Measurements from ENCODE around the gene HPS4. TPM values are rescaled to one million over a fixed set of nuclear protein-coding genes. Genes with fewer than 3 reads are reported as not detected.
"Not testable (repeated sequence)": the region's sequence is repeated elsewhere in the genome, so short reads cannot be mapped to it uniquely, and the experiment has no call there.

Gene HPS4
- 10 to 100 TPM in 5 of 9 donors, 1 to 10 TPM in 4; 6.9 to 15.0 (median 10.3) TPM for total RNA-seq
- 1 to 10 TPM; 6.2 to 7.2 TPM for polyA plus RNA-seq
- long read RNA-seq, donor 1, partial matches to known transcripts: 5 of 9 reads
- long read RNA-seq, donor 1, other reads (novel, unspliced or antisense): 2 of 9 reads
- long read RNA-seq, donor 2, full-length matches to known transcripts: 7 of 39 reads
- long read RNA-seq, donor 2, partial matches to known transcripts: 11 of 39 reads
- long read RNA-seq, donor 2, other reads (novel, unspliced or antisense): 21 of 39 reads
- long read RNA-seq, donor 3, full-length matches to known transcripts: 2 of 7 reads
- long read RNA-seq, donor 3, partial matches to known transcripts: 3 of 7 reads
- long read RNA-seq, donor 3, other reads (novel, unspliced or antisense): 2 of 7 reads

DNA sequence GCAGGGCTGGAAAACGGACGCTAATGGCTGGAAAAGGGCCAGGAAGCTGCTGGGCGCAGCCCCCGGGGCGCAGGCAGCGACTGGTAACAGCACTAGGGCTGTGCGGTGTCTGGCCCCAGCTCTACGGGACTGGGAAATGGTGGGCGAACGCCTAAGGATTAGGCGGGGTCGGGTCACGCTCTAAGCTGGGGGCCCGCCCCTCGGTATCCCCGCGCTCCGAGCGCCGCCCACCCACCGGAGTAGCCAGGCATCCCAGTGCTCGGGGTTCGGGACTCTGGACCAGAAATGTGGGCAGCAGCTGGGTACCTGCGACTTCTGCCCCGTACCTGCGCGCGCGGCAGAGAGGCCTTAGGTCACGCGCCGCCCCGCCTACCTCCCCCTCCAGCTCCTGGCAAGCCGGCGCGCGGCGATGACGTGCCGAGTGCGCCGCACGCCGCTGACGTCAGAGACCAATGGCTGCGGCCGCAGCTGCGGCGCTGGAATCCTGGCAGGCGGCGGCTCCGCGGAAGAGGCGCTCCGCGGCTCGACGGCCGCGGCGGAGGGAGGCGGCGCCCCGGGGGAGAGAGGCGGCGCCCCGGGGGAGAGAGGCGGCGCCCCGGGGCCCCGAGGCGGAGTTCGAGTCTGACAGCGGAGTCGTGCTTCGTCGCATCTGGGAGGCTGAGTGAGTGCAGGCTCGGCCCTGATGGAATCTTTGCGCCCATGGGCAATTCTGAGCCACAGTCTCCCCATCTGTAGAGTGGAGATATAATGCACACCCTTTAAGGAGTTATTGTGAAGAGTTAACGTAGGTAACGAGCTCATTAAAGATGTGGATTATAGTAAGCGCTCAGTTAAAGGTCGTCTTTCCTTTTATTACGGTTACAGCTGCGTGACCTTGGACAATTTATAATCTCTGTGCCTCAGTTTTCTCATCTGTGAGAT lies at the start of gene HPS4, which contains the start of gene SRRD:
Gene HPS4, minus strand, starts transcription at position 345 of the 921 bp plus-strand sequence. CDS start 2,021 bp downstream, outside the sequence.
Gene SRRD, plus strand, starts transcription at position 439 of the 921 bp plus-strand sequence. Its CDS starts 14 bp downstream, at position 453.
- DNase-seq (peak; percentile 88 to 95 (median 91)), ATAC-seq (peak; percentile 65 to 96 (median 96))
- 1 to 2% (median 1%) methylated on average over 20 to 85 of the region's 85 CpGs for WGBS, 4 donors
- TF ChIP-seq POLR2A (IDR thresholded peaks at IDR 0.05): peak; percentile 8 to 79
- TF ChIP-seq, protein P1, sequence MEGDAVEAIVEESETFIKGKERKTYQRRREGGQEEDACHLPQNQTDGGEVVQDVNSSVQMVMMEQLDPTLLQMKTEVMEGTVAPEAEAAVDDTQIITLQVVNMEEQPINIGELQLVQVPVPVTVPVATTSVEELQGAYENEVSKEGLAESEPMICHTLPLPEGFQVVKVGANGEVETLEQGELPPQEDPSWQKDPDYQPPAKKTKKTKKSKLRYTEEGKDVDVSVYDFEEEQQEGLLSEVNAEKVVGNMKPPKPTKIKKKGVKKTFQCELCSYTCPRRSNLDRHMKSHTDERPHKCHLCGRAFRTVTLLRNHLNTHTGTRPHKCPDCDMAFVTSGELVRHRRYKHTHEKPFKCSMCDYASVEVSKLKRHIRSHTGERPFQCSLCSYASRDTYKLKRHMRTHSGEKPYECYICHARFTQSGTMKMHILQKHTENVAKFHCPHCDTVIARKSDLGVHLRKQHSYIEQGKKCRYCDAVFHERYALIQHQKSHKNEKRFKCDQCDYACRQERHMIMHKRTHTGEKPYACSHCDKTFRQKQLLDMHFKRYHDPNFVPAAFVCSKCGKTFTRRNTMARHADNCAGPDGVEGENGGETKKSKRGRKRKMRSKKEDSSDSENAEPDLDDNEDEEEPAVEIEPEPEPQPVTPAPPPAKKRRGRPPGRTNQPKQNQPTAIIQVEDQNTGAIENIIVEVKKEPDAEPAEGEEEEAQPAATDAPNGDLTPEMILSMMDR (IDR thresholded peaks at IDR 0.05): no peak
- H3K27ac ChIP-seq: peak within 1 kb of the TSS; percentile 85 to 98 (median 90)
- intact Hi-C loops (cut with DNase I): no loop called here
- H3K36me3 ChIP-seq: peaks cover 0 to 42% (median 22%) of the 10 kb centered on the region in 9 donors
- peak within 1 kb of the TSS; percentile 64 to 100 (median 86) for H3K4me3 ChIP-seq
- no peaks in the 10 kb centered on the region for H3K9me3 ChIP-seq
- H3K4me1 ChIP-seq: peaks cover 9 to 64% (median 50%) of the 10 kb centered on the region in 12 donors
- no peaks in the 10 kb centered on the region for H3K27me3 ChIP-seq

DNA sequence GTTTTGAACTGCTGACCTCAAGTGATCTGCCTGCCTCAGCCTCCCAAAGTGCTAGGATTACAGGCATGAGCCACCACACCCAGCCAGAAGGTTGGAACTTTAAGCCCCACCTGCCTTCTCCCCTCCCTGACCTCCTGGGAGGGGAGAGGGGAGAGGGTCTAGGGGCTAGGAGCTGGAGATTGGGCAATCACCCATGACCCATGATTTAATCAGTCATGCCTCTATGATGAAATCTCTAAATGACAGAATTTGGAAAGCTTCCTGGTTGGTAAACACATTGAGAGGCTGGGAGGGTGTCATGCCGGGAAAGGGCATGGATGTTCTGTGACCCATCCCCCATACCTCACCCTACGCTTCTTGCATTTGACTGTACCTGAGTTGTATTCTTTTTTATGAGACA lies 45.8 kb upstream of the HPS4 start:
- no peak for DNase-seq
- 59 to 77% (median 73%) methylated on average over 2 of the region's 2 CpGs for WGBS, 4 donors
- peaks cover 0 to 38% (median 13%) of the 10 kb centered on the region in 12 donors for H3K4me1 ChIP-seq
- peak overlapping the region in 4 of 12 donors; percentile 60 to 87 (median 81) for H3K27ac ChIP-seq
- H3K4me3 ChIP-seq: no peak overlapping the region
- H3K36me3 ChIP-seq: peaks cover 0 to 97% (median 62%) of the 10 kb centered on the region in 9 donors
- TF ChIP-seq, protein P1 (IDR thresholded peaks at IDR 0.05): no peak
- TF ChIP-seq POLR2A (IDR thresholded peaks at IDR 0.05): no peak
- ATAC-seq: peak in 1 of 4 donors; percentile 16
- H3K9me3 ChIP-seq: no peaks in the 10 kb centered on the region
- H3K27me3 ChIP-seq: no peaks in the 10 kb centered on the region
- intact Hi-C loops (cut with DNase I): no loop called here

DNA sequence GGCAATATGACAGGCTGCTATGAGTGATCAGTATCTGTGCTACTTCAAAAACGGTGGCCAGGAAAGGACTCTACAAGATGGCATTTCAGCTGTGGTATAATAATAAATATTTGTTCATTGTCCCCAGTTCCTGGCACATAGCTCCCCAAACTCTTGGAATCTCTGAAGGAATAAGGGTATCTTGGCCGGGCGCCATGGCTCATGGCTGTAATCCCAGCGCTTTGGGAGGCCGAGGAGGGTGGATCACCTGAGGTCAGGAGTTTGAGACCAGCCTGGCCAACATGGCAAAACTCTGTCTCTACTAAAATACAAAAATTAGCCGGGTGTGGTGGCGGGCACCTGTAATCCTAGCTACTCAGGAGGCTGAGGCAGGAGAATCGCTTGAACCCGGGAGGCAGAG lies 44.9 kb upstream of the HPS4 start:
- DNase-seq; H3K27me3 ChIP-seq; ATAC-seq; H3K9me3 ChIP-seq; intact Hi-C loops (cut with DNase I); H3K4me3 ChIP-seq: not testable (repeated sequence)
- H3K4me1 ChIP-seq: peaks cover 0 to 35% (median 10%) of the 10 kb centered on the region in 12 donors
- H3K36me3 ChIP-seq: peaks cover 0 to 98% (median 60%) of the 10 kb centered on the region in 9 donors
- H3K27ac ChIP-seq: peak overlapping the region in 11 of 12 donors; percentile 23 to 87 (median 77)
- WGBS, 4 donors: 78 to 84% (median 82%) methylated on average over 9 of the region's 9 CpGs

DNA sequence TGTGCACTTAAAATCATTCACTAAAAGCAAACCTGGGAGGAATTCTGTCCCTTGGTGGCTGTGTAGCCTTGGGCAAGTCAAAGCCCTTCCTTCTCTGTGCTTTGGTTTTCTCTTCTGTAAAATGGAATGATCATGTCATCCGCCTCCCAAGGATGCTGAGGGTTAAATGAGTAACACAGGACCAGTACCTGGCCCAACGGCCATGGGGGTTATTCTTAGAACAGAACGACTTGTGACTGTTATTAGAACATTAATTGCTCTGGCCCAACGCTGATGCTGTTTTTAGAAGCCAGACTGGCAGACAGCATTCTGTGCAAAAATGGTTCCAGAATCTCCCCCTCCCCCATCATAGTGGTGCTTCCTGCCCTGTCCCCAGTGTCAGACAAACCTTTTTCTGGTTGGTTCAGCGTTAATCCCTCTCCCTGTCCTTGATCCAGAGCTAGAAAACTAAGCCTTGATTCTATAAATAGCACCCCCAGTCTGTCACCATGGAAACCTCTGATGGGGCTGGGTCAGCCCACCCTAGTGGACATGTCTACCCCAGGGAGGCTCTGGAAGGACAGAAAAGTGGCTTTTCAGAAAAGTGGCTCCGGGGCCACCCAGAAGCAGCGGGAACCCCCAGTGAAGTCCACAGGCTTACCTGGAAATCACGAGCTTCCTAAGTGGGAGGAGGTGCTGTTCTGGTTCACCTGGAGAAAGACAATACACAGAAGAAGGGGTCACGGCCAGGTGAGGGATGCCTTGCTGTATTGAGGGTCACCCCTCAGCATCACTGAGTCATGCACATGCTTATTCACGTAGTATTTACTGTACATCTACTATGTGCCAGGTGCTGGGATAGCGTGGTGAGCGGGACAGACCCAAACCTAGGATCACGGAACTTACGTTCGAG lies 44.2 kb upstream of the HPS4 start:
- ATAC-seq: peak; percentile 94 to 97 (median 95)
- H3K36me3 ChIP-seq: peaks cover 0 to 91% (median 60%) of the 10 kb centered on the region in 9 donors
- peak overlapping the region; percentile 23 to 87 (median 78) for H3K27ac ChIP-seq
- WGBS, 4 donors: 55 to 66% (median 60%) methylated on average over 15 of the region's 15 CpGs
- intact Hi-C loops (cut with DNase I): no loop called here
- DNase-seq: peak in 4 of 5 donors; percentile 56 to 81 (median 66)
- peaks cover 0 to 35% (median 10%) of the 10 kb centered on the region in 12 donors for H3K4me1 ChIP-seq
- H3K4me3 ChIP-seq: peak overlapping the region in 1 of 12 donors; percentile 1
- H3K27me3 ChIP-seq: no peaks in the 10 kb centered on the region
- TF ChIP-seq, protein P1 (IDR thresholded peaks at IDR 0.05): no peak
- TF ChIP-seq POLR2A (IDR thresholded peaks at IDR 0.05): no peak
- H3K9me3 ChIP-seq: no peaks in the 10 kb centered on the region

Data from heart left ventricle (tissue), 16 donors.